GM12873 (cell line): Measurements from ENCODE around the gene INPP5K.

Source experiments
- TF ChIP-seq, protein P1 (sequence below): IDR thresholded peaks from 2 replicates; pipeline ENCODE4 v1.5.1; 2012; ENCODE audit warnings: low read depth, mild to moderate bottlenecking, moderate library complexity, low read length, control low read depth; ENCODE audit not compliant: insufficient read depth; ENCODE audit errors: missing control alignments

The INPP5K gene

DNA sequence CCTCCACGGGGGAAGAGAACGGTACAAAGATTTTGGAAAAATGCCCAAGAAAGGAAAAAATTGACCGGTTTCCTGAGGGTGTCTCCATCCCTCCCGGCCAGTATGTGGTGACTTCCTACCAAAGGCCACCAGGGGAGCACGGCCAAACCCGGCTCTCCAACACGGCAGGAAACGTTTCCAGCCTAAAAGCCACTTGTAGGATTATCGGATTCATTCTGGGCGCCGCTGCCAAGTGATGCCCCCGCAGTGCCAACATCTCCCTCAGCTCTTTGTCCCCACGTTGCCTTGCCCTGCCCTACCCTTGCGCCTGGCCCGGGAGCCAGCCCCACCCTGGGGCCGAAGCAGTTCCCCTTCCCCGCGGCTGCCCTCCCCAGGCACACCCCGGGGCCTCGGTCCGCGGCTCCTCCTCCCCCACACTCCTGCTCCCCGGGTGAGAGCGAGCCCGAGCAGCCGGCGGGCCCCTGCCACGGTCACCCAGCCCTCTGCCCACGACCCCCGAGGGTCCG is 61.1 kb downstream of the INPP5K start:
- TF ChIP-seq, protein P1, sequence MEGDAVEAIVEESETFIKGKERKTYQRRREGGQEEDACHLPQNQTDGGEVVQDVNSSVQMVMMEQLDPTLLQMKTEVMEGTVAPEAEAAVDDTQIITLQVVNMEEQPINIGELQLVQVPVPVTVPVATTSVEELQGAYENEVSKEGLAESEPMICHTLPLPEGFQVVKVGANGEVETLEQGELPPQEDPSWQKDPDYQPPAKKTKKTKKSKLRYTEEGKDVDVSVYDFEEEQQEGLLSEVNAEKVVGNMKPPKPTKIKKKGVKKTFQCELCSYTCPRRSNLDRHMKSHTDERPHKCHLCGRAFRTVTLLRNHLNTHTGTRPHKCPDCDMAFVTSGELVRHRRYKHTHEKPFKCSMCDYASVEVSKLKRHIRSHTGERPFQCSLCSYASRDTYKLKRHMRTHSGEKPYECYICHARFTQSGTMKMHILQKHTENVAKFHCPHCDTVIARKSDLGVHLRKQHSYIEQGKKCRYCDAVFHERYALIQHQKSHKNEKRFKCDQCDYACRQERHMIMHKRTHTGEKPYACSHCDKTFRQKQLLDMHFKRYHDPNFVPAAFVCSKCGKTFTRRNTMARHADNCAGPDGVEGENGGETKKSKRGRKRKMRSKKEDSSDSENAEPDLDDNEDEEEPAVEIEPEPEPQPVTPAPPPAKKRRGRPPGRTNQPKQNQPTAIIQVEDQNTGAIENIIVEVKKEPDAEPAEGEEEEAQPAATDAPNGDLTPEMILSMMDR, result peak; percentile 74

DNA sequence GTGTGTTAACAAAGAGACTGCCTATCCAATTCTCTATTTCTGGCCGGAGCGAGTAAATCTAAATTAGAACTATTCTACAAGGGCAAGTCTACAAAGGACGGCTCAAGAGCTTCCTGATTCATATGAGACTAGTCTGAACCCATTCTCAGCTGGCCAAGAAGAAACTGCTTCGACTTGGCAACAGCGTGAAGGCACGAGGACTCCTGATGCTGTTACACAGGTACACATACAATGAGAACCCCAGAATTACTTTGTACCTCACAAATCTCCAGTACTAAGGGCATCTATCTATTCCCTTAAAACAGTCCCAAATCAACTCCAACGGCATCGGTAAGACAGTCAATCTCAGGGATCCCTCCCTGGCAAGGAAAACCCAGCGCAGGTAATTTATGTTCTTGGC is 61.9 kb downstream of the INPP5K start:
- TF ChIP-seq, protein P1, result no peak

DNA sequence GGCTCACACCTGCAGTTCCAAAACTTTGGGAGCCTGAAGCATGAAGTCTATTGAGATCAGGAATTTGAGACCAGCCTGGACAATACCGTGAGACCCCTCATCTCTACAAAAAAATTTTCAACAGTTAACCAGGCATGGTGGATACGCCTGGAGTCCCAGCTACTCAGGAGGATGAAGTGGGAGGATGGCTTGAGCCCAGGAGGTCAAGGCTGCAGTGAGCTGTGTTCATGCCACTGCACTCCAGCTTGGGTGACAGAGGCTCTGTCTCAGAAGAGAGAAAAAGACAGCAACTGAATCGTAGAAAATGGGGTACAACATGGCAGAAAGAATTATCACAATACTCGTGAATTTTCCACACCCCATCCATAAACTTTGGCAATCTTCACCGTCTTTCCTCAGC is 63.6 kb downstream of the INPP5K start:
- TF ChIP-seq, protein P1, result no peak

DNA sequence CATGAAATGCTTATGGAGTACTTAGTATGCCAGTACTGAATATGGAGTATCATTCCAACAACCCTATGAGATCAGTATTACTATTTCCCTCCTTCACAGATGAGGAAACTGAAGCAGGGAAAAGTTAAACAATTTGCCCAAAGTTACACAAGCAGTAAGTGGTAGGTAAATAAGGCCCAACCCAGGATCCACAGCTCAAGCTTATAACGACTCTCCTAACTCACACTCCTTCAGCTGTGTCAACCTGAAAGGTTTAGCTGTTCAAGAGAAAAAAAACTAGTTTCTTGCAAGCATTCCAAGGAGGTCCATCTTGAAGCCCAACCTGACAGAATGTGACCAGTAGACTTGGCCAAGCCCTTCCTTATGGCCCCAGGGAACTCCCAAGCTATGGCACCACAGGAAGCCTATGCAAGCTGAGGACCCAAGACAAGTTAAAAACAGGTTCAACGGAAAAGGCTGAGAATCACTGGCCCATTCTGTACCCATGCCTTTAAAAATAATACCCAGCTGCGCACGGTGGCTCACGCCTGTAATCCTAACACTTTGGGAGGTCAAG is 66.9 kb downstream of the INPP5K start:
- TF ChIP-seq, protein P1, result no peak

DNA sequence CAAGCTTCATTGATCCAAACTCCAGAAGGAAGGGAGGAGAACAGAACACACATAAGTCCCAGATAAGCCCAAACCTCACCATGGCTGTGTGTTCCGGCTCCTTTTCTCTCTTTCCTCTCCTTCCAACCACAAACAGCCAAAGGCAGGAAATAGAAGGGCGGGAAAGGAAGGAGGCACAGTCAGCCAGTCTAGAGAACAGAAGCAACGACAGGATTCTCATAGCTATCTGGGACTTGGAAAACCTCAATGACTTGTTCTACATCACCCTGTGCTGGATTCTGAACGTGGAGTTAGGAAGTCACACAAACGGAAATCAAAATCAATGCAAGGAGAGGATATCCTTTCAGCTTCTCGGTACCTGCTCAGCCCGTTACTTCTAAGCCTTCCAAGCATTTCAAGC is 69.4 kb downstream of the INPP5K start:
- TF ChIP-seq, protein P1, result no peak

DNA sequence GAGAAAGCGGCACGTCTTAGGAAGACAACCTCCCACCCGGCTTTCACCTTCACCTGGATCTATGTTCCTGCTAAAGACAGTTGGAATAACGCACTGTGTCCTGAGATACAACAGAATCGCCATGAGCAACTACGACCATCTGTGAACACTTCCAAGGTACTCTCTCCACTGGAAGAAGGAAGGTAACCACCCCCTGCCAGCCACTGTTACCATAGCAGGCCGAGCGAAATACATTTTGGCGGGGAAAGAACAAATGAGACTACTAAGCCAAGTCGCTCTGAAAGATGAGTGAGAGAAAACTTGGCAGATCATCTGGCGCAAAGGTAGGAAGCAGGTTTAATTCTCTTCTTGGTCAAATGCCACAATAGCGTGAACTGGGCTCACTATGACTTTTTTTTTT is 70.2 kb downstream of the INPP5K start:
- TF ChIP-seq, protein P1, result no peak
